HEK293 (cell line): ENCODE data around the gene TSPOAP1.

Experiments
- CTCF ChIA-PET: fragments of 350-600 bp; formaldehyde crosslinking; extraction: SDS; loops from one replicate; lab custom pipeline; 2021; ENCODE audit warnings: antibody characterized with exemption; lab: Yijun Ruan, JAX
- POLR2A ChIA-PET: fragments of 300-600 bp; formaldehyde crosslinking; extraction: SDS; loops from one replicate; lab custom pipeline; 2020; ENCODE audit warnings: antibody characterized with exemption, inconsistent platforms; lab: Yijun Ruan, JAX
- H3K27ac ChIP-seq: fragments of 200-500 bp; sonication (Bioruptor generic); 2 replicates; pipeline ENCODE4 v1.5.1; 2014; ENCODE audit warnings: low read depth, low read length, control low read depth, inconsistent platforms; ENCODE audit errors: extremely low read depth
- H3K36me3 ChIP-seq, 2 experiments: fragments of 200-500 bp in 1 of 2; sonication (Bioruptor generic) in 1 of 2; 1 replicate in 1 of 2; 2 replicates in 1 of 2; pipeline ENCODE4 v1.5.1; 2014 to 2017; ENCODE audit warnings: inconsistent platforms in 2 of 2, low read length in 2 of 2; ENCODE audit not compliant: control insufficient read depth in 2 of 2, insufficient read depth in 1 of 2
- H3K4me1 ChIP-seq: fragments of 200-500 bp; sonication (Bioruptor generic); 2 replicates; pipeline ENCODE4 v1.5.1; 2014; ENCODE audit warnings: mild to moderate bottlenecking, low read length, inconsistent platforms; ENCODE audit not compliant: control insufficient read depth, insufficient read depth
- H3K4me3 ChIP-seq: 2 replicates; pipeline ENCODE4 v1.5.1; 2011; ENCODE audit warnings: low read depth, mild to moderate bottlenecking, control low read depth, low read length, moderate library complexity
- H3K9me3 ChIP-seq: fragments of 200-500 bp; sonication (Bioruptor generic); 2 replicates; pipeline ENCODE4 v1.5.1; 2014; ENCODE audit warnings: low read depth, low read length, inconsistent platforms; ENCODE audit not compliant: control insufficient read depth, insufficient read depth
- CTCF ChIP-seq: fragments of 450-650 bp; formaldehyde crosslinking; IDR thresholded peaks from 2 replicates; pipeline ENCODE4 v1.5.1; 2016; ENCODE audit warnings: missing biosample characterization, missing genetic modification characterization
- HOXD13 ChIP-seq: sonication (generic); formaldehyde crosslinking; IDR thresholded peaks from 2 replicates; pipeline ENCODE4 v1.8.0; 2022; ENCODE audit warnings: missing genetic modification reagents, borderline replicate concordance
- INSM2 ChIP-seq: fragments of 450-650 bp; formaldehyde crosslinking; IDR thresholded peaks from 2 replicates; pipeline ENCODE4 v1.5.1; 2016; ENCODE audit warnings: missing biosample characterization, missing genetic modification characterization
- KLF10 ChIP-seq: fragments of 450-650 bp; IDR thresholded peaks from 2 replicates; pipeline ENCODE4 v1.5.1; 2018; ENCODE audit warnings: missing biosample characterization, mild to moderate bottlenecking, missing genetic modification characterization
- OSR2 ChIP-seq: fragments of 450-650 bp; formaldehyde crosslinking; IDR thresholded peaks from 2 replicates; pipeline ENCODE4 v1.5.1; 2016; ENCODE audit warnings: missing biosample characterization, missing genetic modification characterization
- SETDB1 ChIP-seq: IDR thresholded peaks from one replicate; pipeline ENCODE4 v1.6.1; 2017; ENCODE audit warnings: mild to moderate bottlenecking, low read length, moderate library complexity, mixed read lengths; ENCODE audit not compliant: insufficient read length
- ZBTB26 ChIP-seq: fragments of 450-650 bp; formaldehyde crosslinking; optimal IDR thresholded peaks from 2 replicates; pipeline ENCODE3; 2016; ENCODE audit warnings: missing biosample characterization, mild to moderate bottlenecking, missing genetic modification characterization
- ZBTB7A ChIP-seq: fragments of 450-650 bp; formaldehyde crosslinking; IDR thresholded peaks from 2 replicates; pipeline ENCODE4 v1.5.1; 2016; ENCODE audit warnings: low read depth, missing biosample characterization, missing genetic modification characterization
- ZBTB8A ChIP-seq: fragments of 450-650 bp; formaldehyde crosslinking; IDR thresholded peaks from 2 replicates; pipeline ENCODE4 v1.5.1; 2016; ENCODE audit warnings: missing biosample characterization, missing genetic modification characterization
- ZFHX2 ChIP-seq: fragments of 450-650 bp; formaldehyde crosslinking; conservative IDR thresholded peaks from 2 replicates; pipeline ENCODE4 v1.5.1; 2016; ENCODE audit warnings: missing biosample characterization, missing genetic modification characterization
- ZNF239 ChIP-seq: fragments of 450-650 bp; formaldehyde crosslinking; IDR thresholded peaks from 2 replicates; pipeline ENCODE4 v1.5.1; 2016; ENCODE audit warnings: missing biosample characterization, missing genetic modification characterization
- ZNF37A ChIP-seq: fragments of 450-650 bp; IDR thresholded peaks from 2 replicates; pipeline ENCODE4 v1.5.1; 2018; ENCODE audit warnings: missing biosample characterization, missing genetic modification characterization
- ZNF473 ChIP-seq: fragments of 450-650 bp; formaldehyde crosslinking; IDR thresholded peaks from 2 replicates; pipeline ENCODE4 v1.5.1; 2017; ENCODE audit warnings: missing biosample characterization, missing genetic modification characterization
- ZNF513 ChIP-seq: fragments of 450-650 bp; IDR thresholded peaks from 2 replicates; pipeline ENCODE4 v1.5.1; 2018; ENCODE audit warnings: missing biosample characterization, missing genetic modification characterization
- ZNF514 ChIP-seq: fragments of 450-650 bp; formaldehyde crosslinking; IDR thresholded peaks from 2 replicates; pipeline ENCODE4 v1.5.1; 2016; ENCODE audit warnings: missing biosample characterization, missing genetic modification characterization
- ZNF518A ChIP-seq: fragments of 450-650 bp; formaldehyde crosslinking; conservative IDR thresholded peaks from 2 replicates; pipeline ENCODE4 v1.5.1; 2016; ENCODE audit warnings: low read depth, missing biosample characterization, missing genetic modification characterization
- ZNF530 ChIP-seq: fragments of 450-650 bp; formaldehyde crosslinking; IDR thresholded peaks from 2 replicates; pipeline ENCODE4 v1.5.1; 2016; ENCODE audit warnings: low read depth, missing biosample characterization, missing genetic modification characterization
- ZNF623 ChIP-seq: fragments of 450-650 bp; formaldehyde crosslinking; IDR thresholded peaks from 2 replicates; pipeline ENCODE4 v1.5.1; 2016; ENCODE audit warnings: missing biosample characterization, missing genetic modification characterization
- ZNF654 ChIP-seq: fragments of 450-650 bp; formaldehyde crosslinking; IDR thresholded peaks from 2 replicates; pipeline ENCODE4 v1.5.1; 2016; ENCODE audit warnings: low read depth, missing biosample characterization, missing genetic modification characterization
- ZNF701 ChIP-seq: fragments of 450-650 bp; formaldehyde crosslinking; IDR thresholded peaks from 2 replicates; pipeline ENCODE4 v1.5.1; 2016; ENCODE audit warnings: missing biosample characterization, missing genetic modification characterization
- ZNF792 ChIP-seq: fragments of 450-650 bp; formaldehyde crosslinking; IDR thresholded peaks from 2 replicates; pipeline ENCODE4 v1.5.1; 2016; ENCODE audit warnings: missing biosample characterization, missing genetic modification characterization
- ZXDB ChIP-seq: fragments of 450-650 bp; formaldehyde crosslinking; IDR thresholded peaks from 2 replicates; pipeline ENCODE4 v1.5.1; 2016; ENCODE audit warnings: missing biosample characterization, missing genetic modification characterization

The TSPOAP1 gene

GRCh38 chr17:58303971-58304749, 24.4 kb downstream of the TSPOAP1 start (continued):
- TF ChIP-seq ZNF654: peak; percentile 43
- TF ChIP-seq SETDB1: no peak
- no peak; the same call in 1 of the 2 replicates for TF ChIP-seq ZBTB8A (tag by site-specific recombination)
- no peak for TF ChIP-seq ZNF701 (tag by site-specific recombination)
- TF ChIP-seq ZFHX2 (tag by site-specific recombination): no peak
- TF ChIP-seq HOXD13: no peak
- TF ChIP-seq CTCF (tag by site-specific recombination): peak; percentile 69
- TF ChIP-seq ZNF518A (tag by site-specific recombination): peak; percentile 20; the same call in 1 of the 2 replicates
- TF ChIP-seq KLF10: peak; percentile 33; the same call in 1 of the 2 replicates
- TF ChIP-seq, all 188 proteins: peak for 8

- POLR2A ChIA-PET: no interaction called here
- Histone ChIP-seq H3K36me3 (no peaks in the 10 kb centered on the region), H3K27ac (no peak overlapping the region), H3K4me1 (no peaks in the 10 kb centered on the region), H3K9me3 (no peaks in the 10 kb centered on the region), H3K4me3 (no peak overlapping the region)
- CTCF ChIA-PET: interaction anchor here (0.6 to 4.7 kb wide), 11 partner anchors 9 to 170 kb away, joined by 3 to 50 read pairs (median 6); no protein-coding TSS in a partner anchor
- TF ChIP-seq ZNF239: no peak
- TF ChIP-seq ZNF623: no peak
- no peak for TF ChIP-seq ZNF792 (tag by site-specific recombination)
- no peak for TF ChIP-seq ZNF514 (tag by site-specific recombination)
- TF ChIP-seq ZNF530 (tag by site-specific recombination): no peak
- no peak for TF ChIP-seq ZXDB (tag by site-specific recombination)
- no peak for TF ChIP-seq ZNF513 (tag by site-specific recombination)
- no peak for TF ChIP-seq ZNF473 (tag by site-specific recombination)
- TF ChIP-seq ZNF37A (tag by site-specific recombination): no peak
- TF ChIP-seq ZBTB7A (tag by site-specific recombination): no peak
- TF ChIP-seq OSR2 (tag by site-specific recombination): no peak
- no peak for TF ChIP-seq ZBTB26 (tag by site-specific recombination)
- TF ChIP-seq INSM2 (tag by site-specific recombination): no peak
Measured at GRCh38 chr17:58302919-58303585, 25.5 kb downstream of the TSPOAP1 start.
